HCT116 (cell line): ENCODE results near the gene MCC. TPM values are rescaled to one million over a fixed set of nuclear protein-coding genes. Genes with fewer than 3 reads are reported as not detected.

Experiments used
- ATAC-seq: fragments of 200-7000 bp; cut with Tn5 transposase; 2 replicates; pipeline ENCODE4 v1.9.1; 2020; ENCODE audit warnings: mild to moderate bottlenecking, moderate library complexity
- BruUV-seq: library from RNA; stranded (reverse); fragments of 400-500 nt; replicated peaks from 2 replicates; lab custom pipeline; 2021; lab: Mats Ljungman, UMichigan
- CTCF ChIA-PET: fragments of 300-600 bp; sonication (Branson Sonifier 250); formaldehyde crosslinking; loops from one replicate; lab custom pipeline; 2021; ENCODE audit warnings: antibody characterized with exemption; lab: Charles Lee
- POLR2A ChIA-PET: fragments of 300-600, 350-600 bp; sonication (Branson Sonifier 250); formaldehyde crosslinking; loops from one replicate; lab custom pipeline; 2021; ENCODE audit warnings: antibody characterized with exemption; lab: Charles Lee
- RAD21 ChIA-PET, 2 experiments: fragments of 300-600 bp; sonication (Branson Sonifier 250); formaldehyde crosslinking; loops; one replicate each; lab custom pipeline; 2023; ENCODE audit warnings: low total read pairs in 2 of 2; ENCODE audit not compliant: uncharacterized antibody in 2 of 2, unreplicated experiment in 2 of 2, low non-redundant PET in 1 of 2; lab: Charles Lee
- DNase-seq: peaks from one replicate; pipeline ENCODE4 v3.0.0-alpha.2; 2010; ENCODE audit warnings: low read depth, low spot score
- H2AFZ ChIP-seq: fragments of 200-600 bp; shearing (Covaris generic), sonication (generic); 2 replicates; pipeline ENCODE4 v1.6.1; 2017; ENCODE audit warnings: low read depth, mixed run types, mixed read lengths, antibody characterized with exemption, low read length; ENCODE audit not compliant: poor library complexity, severe bottlenecking
- H3K27ac ChIP-seq: 2 replicates; pipeline ENCODE4 v1.5.1; 2012; ENCODE audit warnings: low read depth, low read length
- H3K27me3 ChIP-seq: fragments of 200-600 bp; sonication (generic); 2 replicates; pipeline ENCODE4 v1.6.1; 2016; ENCODE audit warnings: mixed run types, low read length, mixed read lengths; ENCODE audit not compliant: insufficient read depth
- H3K36me3 ChIP-seq, 2 experiments: fragments of 200-500 bp in 1 of 2; fragments of 200-600 bp in 1 of 2; sonication (Bioruptor generic) in 1 of 2; sonication (generic) in 1 of 2; 2 replicates each; pipeline versions ENCODE4 v1.5.1 to v1.6.1; 2014 to 2016; ENCODE audit warnings: low read length in 2 of 2, inconsistent platforms in 1 of 2, mixed read lengths in 1 of 2, mixed run types in 1 of 2; ENCODE audit not compliant: insufficient read depth in 2 of 2, control insufficient read depth in 1 of 2
- H3K4me1 ChIP-seq, 2 experiments: fragments of 200-600 bp in 1 of 2; sonication (generic) in 1 of 2; 2 replicates each; pipeline versions ENCODE4 v1.5.1 to v1.6.1; 2012 to 2017; ENCODE audit warnings: low read length in 2 of 2, inconsistent platforms in 1 of 2, mild to moderate bottlenecking in 1 of 2, mixed read lengths in 1 of 2, mixed run types in 1 of 2, moderate library complexity in 1 of 2; ENCODE audit not compliant: insufficient read depth in 2 of 2, control insufficient read depth in 1 of 2
- H3K4me2 ChIP-seq: fragments of 200-600 bp; sonication (generic); 2 replicates; pipeline ENCODE4 v1.6.1; 2017; ENCODE audit warnings: mixed run types, low read length, mixed read lengths
- H3K4me3 ChIP-seq, 2 experiments: fragments of 200-600 bp in 1 of 2; sonication (generic) in 1 of 2; replicated peaks in 1 of 2; 2 replicates each; pipeline ENCODE4 v1.5.1; 2011 to 2016; ENCODE audit warnings: low read length in 2 of 2, control low read depth in 1 of 2, low read depth in 1 of 2, mild to moderate bottlenecking in 1 of 2, mixed read lengths in 1 of 2, mixed run types in 1 of 2
- H3K79me2 ChIP-seq: fragments of 200-600 bp; sonication (generic); 2 replicates; pipeline ENCODE4 v1.6.1; 2017; ENCODE audit warnings: mild to moderate bottlenecking, mixed run types, low read length, moderate library complexity, mixed read lengths; ENCODE audit not compliant: insufficient read depth
- H3K9ac ChIP-seq: fragments of 200-600 bp; sonication (generic); 2 replicates; pipeline ENCODE4 v1.6.1; 2016; ENCODE audit warnings: low read length, mixed read lengths
- H3K9me2 ChIP-seq: fragments of 200-600 bp; sonication (generic), shearing (Covaris generic); 2 replicates; pipeline ENCODE4 v1.6.1; 2017; ENCODE audit warnings: mixed run types, mild to moderate bottlenecking, moderate library complexity; ENCODE audit not compliant: insufficient read depth
- H3K9me3 ChIP-seq, 2 experiments: fragments of 200-500 bp in 1 of 2; fragments of 200-600 bp in 1 of 2; sonication (Bioruptor generic) in 1 of 2; sonication (generic) in 1 of 2; 2 replicates each; pipeline ENCODE4 v1.6.1; 2014 to 2017; ENCODE audit warnings: low read length in 2 of 2, mixed read lengths in 2 of 2, inconsistent platforms in 1 of 2, low read depth in 1 of 2, mild to moderate bottlenecking in 1 of 2, mixed run types in 1 of 2, moderate library complexity in 1 of 2; ENCODE audit not compliant: control insufficient read depth in 1 of 2, insufficient read depth in 1 of 2
- H4K20me1 ChIP-seq: fragments of 200-600 bp; sonication (generic), shearing (Covaris generic); 2 replicates; pipeline ENCODE4 v1.6.1; 2017; ENCODE audit warnings: mixed run types, mild to moderate bottlenecking, moderate library complexity; ENCODE audit not compliant: insufficient read depth
- ATF3 ChIP-seq: IDR thresholded peaks from 2 replicates; pipeline ENCODE4 v1.6.1; 2012
- CBX3 ChIP-seq: IDR thresholded peaks from 2 replicates; pipeline ENCODE4 v1.6.1; 2012; ENCODE audit warnings: low read depth
- CTCF ChIP-seq, 3 experiments: fragments of 200-600 bp in 1 of 3; sonication (generic) in 1 of 3; IDR thresholded peaks in 2 of 3; conservative IDR thresholded peaks in 1 of 3; 2 replicates each; pipeline ENCODE4 v1.5.1; 2012 to 2017; ENCODE audit warnings: low read depth in 2 of 3, low read length in 2 of 3, antibody characterized with exemption in 1 of 3, borderline replicate concordance in 1 of 3, control low read depth in 1 of 3, mild to moderate bottlenecking in 1 of 3, mixed read lengths in 1 of 3, mixed run types in 1 of 3, moderate library complexity in 1 of 3; ENCODE audit not compliant: insufficient read depth in 1 of 3
- EGR1 ChIP-seq: IDR thresholded peaks from 2 replicates; pipeline ENCODE4 v1.6.1; 2012; ENCODE audit warnings: low read depth
- ELF1 ChIP-seq: IDR thresholded peaks from 2 replicates; pipeline ENCODE4 v1.6.1; 2012; ENCODE audit warnings: low read depth, borderline replicate concordance
- EZH2 ChIP-seq: fragments of 200-600 bp; sonication (generic); IDR thresholded peaks from 2 replicates; pipeline ENCODE4 v1.6.1; 2017; ENCODE audit warnings: antibody characterized with exemption, mixed run types
- EZH2phosphoT487 ChIP-seq: fragments of 200-600 bp; IDR thresholded peaks from 2 replicates; pipeline ENCODE4 v1.6.1; 2018; ENCODE audit warnings: antibody characterized with exemption, borderline replicate concordance
- FOSL1 ChIP-seq: IDR thresholded peaks from 2 replicates; pipeline ENCODE4 v1.6.1; 2012; ENCODE audit warnings: low read depth
- JUND ChIP-seq: IDR thresholded peaks from 2 replicates; pipeline ENCODE4 v1.6.1; 2012
- MAX ChIP-seq: IDR thresholded peaks from 2 replicates; pipeline ENCODE4 v1.6.1; 2012
- RAD21 ChIP-seq: IDR thresholded peaks from 2 replicates; pipeline ENCODE4 v1.6.1; 2012; ENCODE audit warnings: low read depth, mild to moderate bottlenecking
- SP1 ChIP-seq: IDR thresholded peaks from 2 replicates; pipeline ENCODE4 v1.6.1; 2012; ENCODE audit warnings: low read depth
- SRF ChIP-seq: IDR thresholded peaks from 2 replicates; pipeline ENCODE4 v1.6.1; 2012; ENCODE audit warnings: low read depth
- YY1 ChIP-seq: IDR thresholded peaks from 2 replicates; pipeline ENCODE4 v1.6.1; 2011; ENCODE audit warnings: low read length, low read depth, moderate library complexity, mild to moderate bottlenecking; ENCODE audit not compliant: insufficient replicate concordance; ENCODE audit errors: extremely low read depth
- ZBTB33 ChIP-seq: IDR thresholded peaks from 2 replicates; pipeline ENCODE4 v1.6.1; 2011; ENCODE audit warnings: mild to moderate bottlenecking, low read length, moderate library complexity; ENCODE audit not compliant: insufficient replicate concordance; ENCODE audit errors: extremely low read depth
- ZFX ChIP-seq: fragments of 450-650 bp; IDR thresholded peaks from 2 replicates; pipeline ENCODE4 v1.6.1; 2017
- intact Hi-C: fragments of 100-400 bp; cut with micrococcal nuclease; formaldehyde crosslinking; loops from 2 replicates; pipeline ENCODE4 v1.10.0; 2022
- total RNA-seq: library from RNA; stranded (reverse); gene quantifications from one replicate; pipeline ENCODE4 v1.2.1, GENCODE V29; 2021; ENCODE audit not compliant: unreplicated experiment

The MCC gene
- total RNA-seq, 1 experiment from 2014 or later = 20.1 TPM

GRCh38 chr5:113319256-113320053 lies 168.8 kb downstream of the MCC start:
- H3K27ac ChIP-seq = no peak overlapping the region

GRCh38 chr5:113317636-113318035 lies 170.6 kb downstream of the MCC start:
- Histone ChIP-seq H3K79me2 (no peaks in the 10 kb centered on the region), H3K4me2 (no peak overlapping the region), H3K9me2 (no peaks in the 10 kb centered on the region), H3K4me1 (peaks cover 8 to 9% of the 10 kb centered on the region in 2 experiments), H3K4me3 (no peak overlapping the region), H3K27me3 (no peaks in the 10 kb centered on the region), H3K27ac (no peak overlapping the region), H3K9ac (no peak overlapping the region), H3K9me3 (no peaks in the 10 kb centered on the region), H3K36me3 (no peaks in the 10 kb centered on the region), H4K20me1 (no peaks in the 10 kb centered on the region), H2AFZ (no peak overlapping the region)
- ATAC-seq (no peak), DNase-seq (no peak)
- intact Hi-C loops = no loop called here
- ChIA-PET RAD21 (no interaction called here), POLR2A (no interaction called here), CTCF (no interaction called here)
- BruUV-seq = no TSS peak
- TF ChIP-seq EZH2phosphoT487 (no peak), ELF1 (no peak), EGR1 (no peak), FOSL1 (no peak), ZFX (no peak), CTCF (IDR thresholded peaks at IDR 0.05 in 2 of 3, conservative IDR thresholded peaks at IDR 0.05 in 1 of 3; ENCODE audit: borderline replicate concordance in 1 of 3, insufficient read depth in 1 of 3, low read depth in 2 of 3, low read length in 2 of 3) (no peak), ZBTB33 (no peak), ATF3 (no peak), RAD21 (no peak), JUND (no peak)

More at GRCh38 chr5:113319256-113320053, 168.8 kb downstream of the MCC start:
- Histone ChIP-seq H3K4me3 (no peak overlapping the region), H3K9me2 (no peaks in the 10 kb centered on the region), H3K4me2 (no peak overlapping the region), H3K36me3 (no peaks in the 10 kb centered on the region), H3K4me1 (no peaks in the 10 kb centered on the region), H2AFZ (no peak overlapping the region), H3K79me2 (no peaks in the 10 kb centered on the region), H3K9me3 (no peaks in the 10 kb centered on the region), H3K9ac (no peak overlapping the region), H3K27me3 (no peaks in the 10 kb centered on the region), H4K20me1 (no peaks in the 10 kb centered on the region)
- ChIA-PET POLR2A (no interaction called here), RAD21 (no interaction called here), CTCF (interaction anchor here (1.0 kb wide), 1 partner anchor 324 kb away, joined by 4 read pairs; no protein-coding TSS in a partner anchor)
- TF ChIP-seq MAX (no peak), YY1 (no peak), CBX3 (no peak), EZH2 (no peak), SP1 (no peak), EZH2phosphoT487 (no peak), EGR1 (no peak), SRF (no peak), ATF3 (no peak)
- ATAC-seq = no peak
- no TSS peak for BruUV-seq
- intact Hi-C loops = no loop called here
- no peak for DNase-seq
